Activated CD8-positive, alpha-beta T cell treated with anti-CD3 and anti-CD28 coated beads for 36 hours (primary cell): ENCODE measurements around the gene LUC7L3. TPM values are rescaled to one million over a fixed set of nuclear protein-coding genes. Genes with fewer than 3 reads are reported as not detected.

Experiments
- ATAC-seq: fragments of 200-7000 bp; cut with Tn5 transposase; one replicate; pipeline ENCODE4 v1.10.0; 2021; ENCODE audit warnings: mild to moderate bottlenecking, moderate library complexity
- CTCF ChIA-PET: fragments of 350-600 bp; sonication (Branson Sonifier 250); formaldehyde crosslinking; loops from one replicate; lab custom pipeline; 2021; ENCODE audit warnings: antibody characterized with exemption; lab: Charles Lee
- POLR2A ChIA-PET: fragments of 350-600 bp; sonication (Branson Sonifier 250); formaldehyde crosslinking; loops from one replicate; lab custom pipeline; 2021; ENCODE audit warnings: antibody characterized with exemption; lab: Charles Lee
- DNase-seq: peaks from one replicate; pipeline ENCODE4 v3.0.0-alpha.2; 2020
- H3K27ac Mint-ChIP-seq: one replicate; pipeline ENCODE4 v1.8.0; 2021; ENCODE audit warnings: mild to moderate bottlenecking, mixed read lengths
- H3K27me3 Mint-ChIP-seq: one replicate; pipeline ENCODE4 v1.8.0; 2021; ENCODE audit warnings: mixed read lengths
- H3K36me3 Mint-ChIP-seq: one replicate; pipeline ENCODE4 v1.8.0; 2021; ENCODE audit warnings: low read depth, mixed read lengths
- H3K4me1 Mint-ChIP-seq: one replicate; pipeline ENCODE4 v1.8.0; 2021; ENCODE audit warnings: low read depth, mixed read lengths
- H3K4me3 Mint-ChIP-seq: one replicate; pipeline ENCODE4 v1.8.0; 2021; ENCODE audit warnings: mild to moderate bottlenecking, moderate library complexity, mixed read lengths
- H3K9me3 Mint-ChIP-seq: one replicate; pipeline ENCODE4 v1.8.0; 2021; ENCODE audit warnings: mixed read lengths
- CTCF ChIP-seq: fragments of 200-600 bp; IDR thresholded peaks from one replicate; pipeline ENCODE4 v1.8.0; 2022; ENCODE audit warnings: antibody characterized with exemption, mild to moderate bottlenecking
- intact Hi-C: fragments of 100-400 bp; cut with micrococcal nuclease; formaldehyde crosslinking; loops from one replicate; pipeline ENCODE4 v1.10.0; 2022
- total RNA-seq, 2 experiments: library from RNA; stranded (reverse); gene quantifications; one replicate each; pipeline ENCODE4 v1.2.3, GENCODE V29; 2021

The LUC7L3 gene
- total RNA-seq, 2 experiments from 2014 or later = 148 to 160 TPM

GRCh38 chr17:50684288-50684611 lies 35.2 kb upstream of the LUC7L3 start:
- no peak for ATAC-seq
- no peak overlapping the region for H3K4me3 Mint-ChIP-seq
- intact Hi-C loops = no loop called here
- TF ChIP-seq CTCF = no peak
- peaks cover 8% of the 10 kb centered on the region for H3K27me3 Mint-ChIP-seq
- no peaks in the 10 kb centered on the region for H3K36me3 Mint-ChIP-seq
- no peak for DNase-seq
- POLR2A ChIA-PET = no interaction called here
- CTCF ChIA-PET = interaction anchor here (1.6 to 2.7 kb wide), 3 partner anchors 10 to 121 kb away, joined by 4 to 14 read pairs (median 4); no protein-coding TSS in a partner anchor
- no peaks in the 10 kb centered on the region for H3K9me3 Mint-ChIP-seq
- H3K27ac Mint-ChIP-seq = no peak overlapping the region
- no peaks in the 10 kb centered on the region for H3K4me1 Mint-ChIP-seq

GRCh38 chr17:50684612-50685333 lies 34.6 kb upstream of the LUC7L3 start:
- Mint-ChIP-seq H3K9me3 (no peaks in the 10 kb centered on the region), H3K4me1 (no peaks in the 10 kb centered on the region), H3K4me3 (no peak overlapping the region), H3K27ac (no peak overlapping the region), H3K36me3 (no peaks in the 10 kb centered on the region), H3K27me3 (peaks cover 8% of the 10 kb centered on the region)
- ChIA-PET POLR2A (no interaction called here), CTCF (interaction anchor here (1.6 to 2.7 kb wide), 3 partner anchors 10 to 122 kb away, joined by 4 to 14 read pairs (median 4); no protein-coding TSS in a partner anchor)
- no peak for DNase-seq
- ATAC-seq = no peak
- TF ChIP-seq CTCF = no peak
- intact Hi-C loops = no loop called here

GRCh38 chr17:50685334-50685665 lies 34.1 kb upstream of the LUC7L3 start:
- H3K27ac Mint-ChIP-seq = no peak overlapping the region
- no peak for TF ChIP-seq CTCF
- no peak overlapping the region for H3K4me3 Mint-ChIP-seq
- CTCF ChIA-PET = interaction anchor here (1.6 to 2.7 kb wide), 2 partner anchors 9 to 60 kb away, joined by 4 to 14 read pairs; no protein-coding TSS in a partner anchor
- POLR2A ChIA-PET = no interaction called here
- DNase-seq (no peak), ATAC-seq (no peak)
- H3K27me3 Mint-ChIP-seq = peaks cover 8% of the 10 kb centered on the region
- intact Hi-C loops = no loop called here
- H3K9me3 Mint-ChIP-seq = no peaks in the 10 kb centered on the region
- H3K36me3 Mint-ChIP-seq = no peaks in the 10 kb centered on the region
- H3K4me1 Mint-ChIP-seq = no peaks in the 10 kb centered on the region

GRCh38 chr17:50685691-50686493 lies 33.5 kb upstream of the LUC7L3 start:
- no peak for TF ChIP-seq CTCF
- no peak overlapping the region for H3K4me3 Mint-ChIP-seq
- POLR2A ChIA-PET = no interaction called here
- DNase-seq (no peak), ATAC-seq (no peak)
- H3K36me3 Mint-ChIP-seq = no peaks in the 10 kb centered on the region
- CTCF ChIA-PET = interaction anchor here (2.7 kb wide), 1 partner anchor 9 kb away, joined by 14 read pairs; no protein-coding TSS in a partner anchor
- no peaks in the 10 kb centered on the region for H3K4me1 Mint-ChIP-seq
- intact Hi-C loops = no loop called here
- peaks cover 5% of the 10 kb centered on the region for H3K27me3 Mint-ChIP-seq
- H3K27ac Mint-ChIP-seq = no peak overlapping the region
- no peaks in the 10 kb centered on the region for H3K9me3 Mint-ChIP-seq
